ENCODE data around the gene CDH26.

- TF ChIP-seq CTCF (IDR thresholded peaks at IDR 0.05; ENCODE audit: poor library complexity, severe bottlenecking), result no peak
- no peak for TF ChIP-seq EP300 (conservative IDR thresholded peaks at IDR 0.05; ENCODE audit: poor library complexity, severe bottlenecking)
- no peak for TF ChIP-seq EZH2 (IDR thresholded peaks at IDR 0.05; ENCODE audit: borderline replicate concordance, insufficient read depth, low read length, poor library complexity, severe bottlenecking)
- TF ChIP-seq POLR2AphosphoS5 (IDR thresholded peaks at IDR 0.05), result no peak
- no peak for TF ChIP-seq RAD21 (conservative IDR thresholded peaks at IDR 0.05)
- TF ChIP-seq TAF1 (IDR thresholded peaks at IDR 0.05; ENCODE audit: low read depth), result no peak
- TF ChIP-seq MXI1 (conservative IDR thresholded peaks at IDR 0.05; ENCODE audit: poor library complexity, severe bottlenecking), result no peak
- TF ChIP-seq, protein P1, sequence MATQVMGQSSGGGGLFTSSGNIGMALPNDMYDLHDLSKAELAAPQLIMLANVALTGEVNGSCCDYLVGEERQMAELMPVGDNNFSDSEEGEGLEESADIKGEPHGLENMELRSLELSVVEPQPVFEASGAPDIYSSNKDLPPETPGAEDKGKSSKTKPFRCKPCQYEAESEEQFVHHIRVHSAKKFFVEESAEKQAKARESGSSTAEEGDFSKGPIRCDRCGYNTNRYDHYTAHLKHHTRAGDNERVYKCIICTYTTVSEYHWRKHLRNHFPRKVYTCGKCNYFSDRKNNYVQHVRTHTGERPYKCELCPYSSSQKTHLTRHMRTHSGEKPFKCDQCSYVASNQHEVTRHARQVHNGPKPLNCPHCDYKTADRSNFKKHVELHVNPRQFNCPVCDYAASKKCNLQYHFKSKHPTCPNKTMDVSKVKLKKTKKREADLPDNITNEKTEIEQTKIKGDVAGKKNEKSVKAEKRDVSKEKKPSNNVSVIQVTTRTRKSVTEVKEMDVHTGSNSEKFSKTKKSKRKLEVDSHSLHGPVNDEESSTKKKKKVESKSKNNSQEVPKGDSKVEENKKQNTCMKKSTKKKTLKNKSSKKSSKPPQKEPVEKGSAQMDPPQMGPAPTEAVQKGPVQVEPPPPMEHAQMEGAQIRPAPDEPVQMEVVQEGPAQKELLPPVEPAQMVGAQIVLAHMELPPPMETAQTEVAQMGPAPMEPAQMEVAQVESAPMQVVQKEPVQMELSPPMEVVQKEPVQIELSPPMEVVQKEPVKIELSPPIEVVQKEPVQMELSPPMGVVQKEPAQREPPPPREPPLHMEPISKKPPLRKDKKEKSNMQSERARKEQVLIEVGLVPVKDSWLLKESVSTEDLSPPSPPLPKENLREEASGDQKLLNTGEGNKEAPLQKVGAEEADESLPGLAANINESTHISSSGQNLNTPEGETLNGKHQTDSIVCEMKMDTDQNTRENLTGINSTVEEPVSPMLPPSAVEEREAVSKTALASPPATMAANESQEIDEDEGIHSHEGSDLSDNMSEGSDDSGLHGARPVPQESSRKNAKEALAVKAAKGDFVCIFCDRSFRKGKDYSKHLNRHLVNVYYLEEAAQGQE (IDR thresholded peaks at IDR 0.05; ENCODE audit: borderline replicate concordance), result no peak
- no peak for TF ChIP-seq SMC3 (conservative IDR thresholded peaks at IDR 0.05; ENCODE audit: poor library complexity)
Observed at GRCh38 chr20:60022849-60023248, 64.6 kb downstream of the CDH26 start.

Data from neural cell (in vitro differentiated cells).